Astrocyte of the hippocampus (primary cell): ENCODE measurements around the gene INTS4.
"Not testable (repeated sequence)": the region's sequence is repeated elsewhere in the genome, so short reads cannot be mapped to it uniquely, and the experiment has no call there.

Experiments used
- DNase-seq: peaks from one replicate; pipeline ENCODE4 v3.0.0; 2011; ENCODE audit warnings: low read depth, low spot score

INTS4 gene

DNA sequence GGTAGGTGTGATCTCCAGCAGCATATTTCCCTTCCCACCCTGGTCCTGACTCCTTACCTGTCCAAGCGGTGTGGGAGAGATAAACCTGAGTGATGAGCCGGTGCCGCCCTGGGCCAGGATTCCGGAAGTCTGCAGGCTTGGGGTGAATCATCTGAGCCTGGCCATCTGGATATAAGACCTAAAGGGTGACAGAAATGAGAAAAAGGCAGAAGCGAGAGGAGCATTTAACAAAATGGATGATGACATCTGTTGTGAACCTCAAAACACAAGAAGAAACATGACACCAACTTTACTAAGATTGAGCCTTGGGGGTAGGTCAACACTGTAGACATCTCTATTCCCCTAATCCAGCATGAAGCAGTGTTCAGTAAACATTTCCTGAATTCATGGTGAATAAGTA is 110.7 kb downstream of the INTS4 start:
- DNase-seq: no peak

DNA sequence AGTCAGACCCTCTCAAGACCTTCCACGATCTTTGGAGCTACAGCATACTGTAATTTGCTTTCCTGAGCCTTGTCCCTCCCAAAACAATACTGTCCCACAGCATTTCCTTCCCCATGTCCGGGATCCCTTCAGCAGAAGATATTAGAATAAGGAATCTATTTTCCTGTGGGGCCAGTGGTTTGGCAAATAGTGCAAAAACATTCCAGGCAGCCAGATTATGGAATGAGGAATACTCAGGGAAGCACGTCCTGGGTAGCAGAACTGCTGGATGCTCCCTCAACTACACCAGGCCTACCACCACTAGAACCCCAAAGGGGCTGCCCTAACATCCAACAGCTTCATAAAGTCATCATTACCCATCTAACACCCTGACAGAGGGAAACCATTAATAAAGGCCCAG is 112.1 kb downstream of the INTS4 start:
- DNase-seq: peak; percentile 59

DNA sequence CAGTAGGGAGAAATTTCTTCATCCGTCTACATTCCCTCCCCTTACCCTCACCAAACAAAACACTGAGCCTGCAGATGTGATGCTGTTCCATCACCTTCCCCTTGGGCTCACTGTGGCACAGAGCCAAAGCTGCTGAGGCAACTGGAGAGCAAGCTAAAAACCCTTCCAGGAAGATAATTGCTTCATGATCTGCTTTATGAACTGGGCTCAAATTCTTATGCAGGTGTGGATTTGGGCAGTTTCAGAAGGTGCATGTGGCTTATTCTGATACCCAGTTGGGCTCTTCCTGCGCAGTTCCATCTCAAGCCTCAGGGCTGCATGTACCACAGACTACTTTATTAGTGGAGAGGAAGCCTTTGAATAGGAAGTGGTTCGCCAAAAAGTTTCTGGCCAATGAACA is 115.2 kb downstream of the INTS4 start:
- no peak for DNase-seq

DNA sequence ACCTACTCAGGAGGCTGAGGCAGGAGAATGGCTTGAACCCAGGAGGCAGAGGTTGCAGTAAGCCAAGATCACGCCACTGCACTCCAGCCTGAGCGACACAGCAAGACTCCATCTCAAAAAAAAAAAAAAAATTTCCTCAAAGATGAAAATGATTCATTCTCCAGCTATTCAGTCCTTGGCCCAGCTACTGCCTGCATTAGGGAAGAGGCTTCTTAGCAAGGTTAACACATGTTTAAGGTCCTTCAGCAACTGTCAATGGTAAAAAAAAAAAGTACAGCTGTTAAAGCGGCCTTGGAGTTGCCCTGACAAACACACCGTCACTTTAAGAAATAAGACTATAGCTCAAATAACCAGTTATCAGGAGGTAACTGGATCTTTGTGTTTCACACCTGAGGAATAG is 116.2 kb downstream of the INTS4 start:
- DNase-seq: peak; percentile 65

DNA sequence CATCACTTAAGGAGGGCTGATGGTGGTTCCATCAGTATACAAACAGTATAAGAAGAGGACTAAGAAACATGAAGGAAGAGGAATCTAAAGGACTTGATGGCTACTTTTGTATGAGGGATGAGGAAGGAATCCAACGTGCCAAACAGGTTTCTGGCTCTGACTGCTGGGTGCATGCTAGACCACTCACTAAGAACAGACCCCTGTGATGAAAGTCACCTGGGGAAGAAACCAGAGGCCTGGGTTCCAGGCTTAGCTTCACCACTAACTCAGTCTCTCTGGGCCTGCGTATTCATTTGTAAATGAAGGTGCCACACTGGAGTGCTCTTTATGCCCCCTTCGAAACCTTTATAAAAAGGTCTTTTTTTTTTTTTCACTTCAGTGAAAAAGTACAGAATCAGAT is 118.4 kb downstream of the INTS4 start:
- DNase-seq: no peak

DNA sequence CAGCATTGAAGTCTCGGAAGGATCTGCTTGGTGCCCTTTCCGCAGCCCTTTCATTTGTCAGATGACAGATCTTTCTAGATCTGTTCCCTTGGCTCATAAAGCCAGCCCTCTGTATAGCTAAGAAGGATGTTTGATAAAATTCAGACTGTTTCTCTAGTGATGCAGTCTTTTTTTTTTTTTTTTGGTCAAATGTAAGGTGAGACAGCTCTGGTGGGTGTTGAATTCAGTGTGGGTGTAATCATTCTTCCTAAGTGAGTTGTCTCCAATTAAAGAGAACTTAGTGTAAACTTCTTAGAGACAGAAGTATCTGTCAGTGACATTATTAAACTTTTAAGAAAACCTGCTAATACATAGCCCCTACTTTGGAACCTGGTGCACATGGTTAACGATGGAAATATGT is 120.3 kb downstream of the INTS4 start:
- DNase-seq: no peak

DNA sequence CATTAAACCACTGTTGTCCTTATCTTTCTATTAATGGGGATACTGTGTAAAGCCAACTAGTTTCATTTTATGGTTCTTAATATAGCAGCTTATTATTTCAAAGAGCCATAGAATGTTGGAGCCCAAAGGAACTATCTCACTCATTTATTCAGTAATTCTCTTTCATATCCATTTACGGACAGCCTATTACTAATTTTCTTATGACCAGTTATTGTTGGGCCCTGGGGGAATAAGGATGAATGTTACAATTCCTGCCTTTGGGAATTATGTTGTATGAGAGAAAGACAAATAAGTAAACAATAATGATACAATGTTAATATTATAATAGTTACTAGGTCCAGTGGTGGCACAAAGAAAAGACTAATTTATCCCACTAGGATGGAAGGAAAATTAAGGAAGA is 121.1 kb downstream of the INTS4 start:
- DNase-seq: no peak

DNA sequence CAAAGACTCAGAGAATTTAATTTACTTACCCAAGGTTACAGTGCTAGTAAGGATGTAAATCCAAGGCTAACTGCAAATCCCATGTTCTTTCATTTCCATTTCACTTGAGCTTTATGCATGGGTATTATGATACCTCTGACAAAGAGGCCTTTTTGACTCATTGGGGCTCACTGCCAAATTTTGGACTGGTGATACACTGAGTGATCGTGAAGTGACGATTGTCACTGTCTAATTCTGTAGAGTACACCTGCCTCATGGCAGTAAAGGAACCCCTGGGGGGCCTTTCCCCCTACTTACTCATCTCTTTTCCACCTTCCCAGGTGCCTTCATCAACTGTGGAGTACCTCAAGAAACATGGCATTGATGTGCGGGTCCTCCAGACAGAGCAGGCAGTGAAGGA is 122.6 kb downstream of the INTS4 start:
- DNase-seq: no peak

DNA sequence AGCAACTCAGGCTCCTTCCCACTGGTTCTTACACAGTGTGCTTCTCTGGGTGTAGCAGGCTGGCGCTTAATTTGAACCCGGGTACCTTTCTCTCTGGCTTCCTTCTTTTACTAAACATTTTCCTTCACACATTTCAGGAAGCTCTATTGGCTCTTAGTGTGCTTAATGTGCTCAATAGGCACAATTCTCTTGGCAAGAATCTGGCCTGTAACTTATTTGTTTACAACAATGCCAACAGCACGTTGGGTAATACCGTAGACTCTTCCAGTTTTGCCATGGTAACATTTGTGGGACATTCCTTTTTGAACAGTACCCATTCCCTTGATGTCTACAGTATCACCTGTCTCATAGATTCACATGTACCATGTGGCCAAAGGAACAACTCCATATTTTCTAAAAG is 125.7 kb downstream of the INTS4 start:
- no peak for DNase-seq

DNA sequence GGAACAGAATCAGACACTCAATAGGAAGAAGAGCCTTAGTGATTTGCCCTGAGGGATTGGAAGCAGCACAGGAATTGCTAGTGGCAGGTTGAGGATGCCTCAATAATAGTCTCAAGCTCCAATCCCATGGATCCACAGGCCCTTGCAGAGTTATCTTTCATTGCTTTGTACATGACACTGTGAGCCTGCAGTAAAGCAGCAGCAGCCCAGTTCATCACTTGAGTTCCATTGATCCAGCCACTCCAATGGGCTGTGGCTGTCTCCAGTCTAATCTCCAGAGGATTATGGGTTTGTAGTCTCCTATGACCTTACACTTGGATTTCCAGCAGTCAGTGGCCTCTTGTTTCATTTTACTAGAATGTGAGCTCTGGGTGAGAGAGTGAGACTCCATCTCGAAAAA is 128.1 kb downstream of the INTS4 start:
- DNase-seq: no peak

DNA sequence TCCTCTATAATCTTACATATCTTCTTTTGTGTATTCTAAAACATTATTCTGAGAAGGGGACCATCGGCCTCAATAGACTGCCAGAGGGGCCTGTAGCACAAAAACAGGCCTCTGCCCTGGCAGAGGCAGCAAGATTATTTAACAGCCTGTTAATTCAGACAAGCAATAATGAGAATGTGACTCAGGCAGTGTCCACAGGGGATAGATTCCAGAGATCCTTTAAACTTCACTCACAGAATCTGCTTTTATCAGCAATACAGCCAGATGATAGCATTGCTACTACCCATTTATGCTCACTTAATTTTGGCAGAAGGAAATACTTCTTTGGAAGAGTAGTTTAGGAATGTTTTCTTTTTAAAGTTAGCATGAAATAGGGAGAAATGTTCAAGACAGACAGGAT is 128.7 kb downstream of the INTS4 start:
- DNase-seq: peak; percentile 49

DNA sequence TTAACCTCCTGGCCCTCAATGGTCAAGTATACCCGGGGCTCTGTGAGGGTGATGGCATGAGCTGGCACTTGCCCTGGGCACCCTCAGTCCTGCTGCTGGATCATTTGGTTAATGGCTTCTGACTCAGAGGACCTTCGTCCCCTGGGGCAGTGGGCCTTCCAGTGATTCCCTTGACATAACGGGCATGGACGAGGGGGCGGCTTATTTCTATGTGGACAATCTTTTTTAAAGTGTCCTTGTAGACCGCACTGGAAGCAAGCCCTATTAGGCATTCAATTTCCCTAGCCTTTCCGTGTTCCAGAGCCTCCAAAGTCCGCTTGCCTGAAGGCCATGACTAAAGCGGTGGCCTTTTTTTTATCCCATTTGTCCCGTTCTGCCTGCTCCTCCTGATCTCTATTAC is 133.0 kb downstream of the INTS4 start:
- not testable (repeated sequence) for DNase-seq

DNA sequence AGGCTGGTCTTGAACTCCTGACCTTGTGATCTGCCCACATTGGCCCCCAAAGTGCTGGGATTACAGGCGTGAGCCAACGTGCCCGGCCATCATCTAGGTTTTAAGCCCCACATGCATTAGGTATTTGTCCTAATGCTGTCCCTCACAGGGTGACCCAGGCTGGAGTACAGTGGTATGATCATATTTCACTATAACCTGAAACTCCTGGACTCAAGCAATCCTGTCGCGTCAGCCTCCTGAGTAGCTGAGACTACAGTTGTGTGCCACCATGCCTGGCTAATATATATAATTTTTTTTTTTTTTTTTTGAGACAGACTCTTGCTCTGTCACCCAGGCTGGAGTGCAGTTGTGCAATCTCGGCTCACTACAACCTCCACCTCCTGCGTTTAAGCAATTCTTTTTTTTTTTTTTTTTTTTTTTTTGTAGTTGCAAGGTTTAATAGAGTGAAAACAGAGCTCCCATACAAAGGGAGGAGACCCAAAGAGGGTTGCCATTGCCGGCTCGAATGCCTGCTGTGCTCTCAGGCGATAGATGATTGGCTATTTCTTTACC is 136.5 kb downstream of the INTS4 start:
- not testable (repeated sequence) for DNase-seq

DNA sequence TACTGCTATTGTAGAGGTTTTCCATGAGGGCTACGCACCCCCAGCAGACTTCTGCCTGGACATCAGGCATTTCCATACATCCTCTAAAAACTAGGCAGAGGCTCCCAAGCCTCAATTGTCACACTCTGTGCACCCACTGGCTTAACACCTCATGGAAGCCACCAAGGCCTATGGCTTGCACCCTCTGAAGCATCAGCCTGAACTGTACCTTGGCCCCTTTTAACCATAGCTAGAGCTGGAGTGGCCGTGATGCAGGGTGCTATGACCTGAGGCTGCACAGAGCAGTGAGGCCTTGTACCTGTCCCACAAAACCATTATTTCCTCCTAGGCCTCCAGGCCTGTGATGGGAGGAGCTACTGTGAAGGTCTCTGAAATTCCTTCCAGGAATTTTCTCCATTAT is 139.6 kb downstream of the INTS4 start:
- DNase-seq: no peak

DNA sequence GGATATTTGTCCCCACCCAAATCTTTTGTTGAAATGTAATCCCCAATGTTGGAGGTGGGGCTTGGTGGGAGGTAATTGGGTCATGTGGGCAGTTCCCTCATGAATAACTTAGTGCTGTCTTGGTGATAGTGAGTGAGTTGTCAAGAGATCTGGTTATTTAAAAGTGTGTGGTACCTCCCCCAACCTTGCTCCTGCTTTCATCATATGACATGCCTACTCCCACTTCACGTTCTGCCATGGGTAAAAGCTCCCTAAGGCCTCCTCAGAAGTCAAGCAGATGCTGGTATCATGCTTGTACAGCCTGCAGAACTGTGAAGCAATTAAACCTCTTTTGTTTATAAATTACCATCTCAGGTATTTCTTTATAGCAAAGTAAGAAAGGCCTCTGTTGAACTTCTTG is 143.0 kb downstream of the INTS4 start:
- no peak for DNase-seq

DNA sequence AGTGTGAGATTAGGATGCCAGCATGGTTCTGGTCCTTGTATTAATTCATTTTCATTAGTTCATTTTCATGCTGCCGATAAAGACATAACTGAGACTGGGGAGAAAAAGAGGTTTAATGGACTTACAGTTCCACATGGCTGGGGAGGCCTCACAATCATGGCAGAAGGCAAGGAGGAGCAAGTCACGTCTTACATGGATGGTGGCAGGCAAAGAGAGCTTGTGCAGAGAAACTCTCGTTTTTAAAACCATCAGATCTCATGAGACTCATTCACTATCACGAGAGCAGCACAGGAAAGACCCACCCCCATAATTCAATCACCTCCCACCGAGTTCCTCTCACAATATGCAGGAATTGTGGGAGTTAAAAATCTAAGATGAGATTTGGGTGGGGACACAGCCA is 150.8 kb downstream of the INTS4 start:
- not testable (repeated sequence) for DNase-seq

DNA sequence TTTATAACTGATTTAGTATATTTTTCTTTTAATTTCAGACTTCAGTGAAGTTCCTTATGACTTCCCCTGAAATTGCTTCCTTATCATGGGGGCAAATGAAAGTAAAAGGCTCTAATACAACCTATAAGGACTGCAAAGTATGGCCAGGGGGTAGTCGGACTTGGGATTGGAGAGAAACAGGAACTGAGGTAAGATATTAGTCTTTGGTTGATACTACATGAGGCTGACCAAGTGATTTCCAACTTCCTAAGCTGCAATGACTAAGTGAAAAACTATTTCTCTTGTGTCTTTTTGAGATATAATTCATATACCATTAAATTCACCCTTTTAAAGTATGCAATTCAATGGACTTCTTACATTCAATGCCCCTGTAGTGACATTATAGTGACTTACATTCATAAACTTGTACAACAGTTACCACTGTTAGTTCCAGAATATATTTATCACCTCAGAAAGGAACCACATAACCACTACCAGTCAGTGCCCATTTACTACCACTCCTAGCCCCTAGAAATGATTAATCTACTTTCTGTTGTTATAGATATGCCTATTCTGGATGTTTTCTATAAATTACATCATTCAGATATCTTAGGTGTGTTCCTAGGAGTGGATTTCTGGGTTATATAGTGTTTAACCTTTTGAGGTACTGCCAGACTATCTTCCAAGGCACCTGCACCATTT is 151.9 kb downstream of the INTS4 start:
- DNase-seq: no peak

DNA sequence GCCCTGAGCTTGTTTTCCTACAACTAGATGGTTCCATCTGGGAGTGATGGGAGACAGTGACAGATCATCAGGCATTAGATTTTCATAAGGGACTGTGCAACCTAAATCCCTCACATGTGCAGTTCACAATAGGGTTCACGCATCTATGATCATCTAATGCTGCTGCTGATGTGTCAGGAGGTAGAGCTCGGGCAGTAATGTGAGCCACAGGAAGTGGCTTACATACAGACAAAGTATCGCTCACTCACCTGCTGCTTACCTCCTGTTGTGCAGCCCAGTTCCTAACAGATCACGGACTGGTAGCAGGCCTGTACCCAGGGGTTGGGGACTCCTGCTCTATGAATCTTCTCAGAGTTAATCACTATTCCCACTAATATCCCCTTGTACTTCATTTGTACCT is 161.2 kb downstream of the INTS4 start:
- no peak for DNase-seq

DNA sequence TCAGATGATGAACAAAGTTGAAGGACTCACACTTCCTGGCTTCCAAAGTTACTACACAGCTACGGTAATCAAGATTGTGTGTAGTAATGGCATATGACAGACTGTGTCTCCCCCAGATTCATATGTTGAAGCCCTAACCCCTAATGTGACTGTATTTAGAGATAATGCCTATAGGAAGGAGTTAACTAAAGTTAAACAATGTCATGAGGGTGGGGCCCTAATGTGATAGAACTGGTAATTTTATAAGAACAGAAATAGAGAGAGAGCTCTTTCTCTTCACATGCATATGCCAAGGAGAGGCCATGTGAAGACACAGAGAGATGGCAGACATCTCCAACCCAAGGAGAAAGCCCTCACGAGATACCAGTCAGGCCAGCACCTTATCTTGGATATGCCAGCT is 165.5 kb downstream of the INTS4 start:
- no peak for DNase-seq
